NCI-H128 (cell line): Measurements from ENCODE around the gene UNG.

Source experiments
- DNase-seq: peaks from one replicate; lab custom pipeline; 2025; ENCODE audit not compliant: unreplicated experiment; lab: John Stamatoyannopoulos, UW

The UNG gene

GRCh38 chr12:109154451-109155438 is 57.3 kb downstream of the UNG start:
- DNase-seq: peak; percentile 60

DNA sequence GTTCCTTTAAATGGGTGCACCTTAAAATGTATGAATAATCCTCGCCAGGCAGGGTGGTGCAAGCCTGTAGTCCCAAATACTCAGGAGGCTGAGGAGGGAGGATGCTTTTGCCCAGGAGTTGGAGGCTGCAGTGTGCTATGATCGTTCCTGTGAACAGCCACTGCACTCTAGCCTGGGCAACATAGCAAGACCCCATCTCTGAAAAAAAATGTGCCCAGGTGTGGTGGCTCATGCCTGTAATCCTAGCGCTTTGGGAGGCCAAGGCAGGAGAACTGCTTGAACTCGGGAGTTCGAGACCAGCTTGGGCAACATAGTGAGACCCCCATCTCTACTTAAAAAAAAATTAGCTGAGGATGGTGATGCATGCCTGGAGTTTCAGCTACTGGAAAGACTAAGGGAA is 58.6 kb downstream of the UNG start:
- no peak for DNase-seq

GRCh38 chr12:109156586-109156985 is 59.2 kb downstream of the UNG start:
- DNase-seq: no peak

DNA sequence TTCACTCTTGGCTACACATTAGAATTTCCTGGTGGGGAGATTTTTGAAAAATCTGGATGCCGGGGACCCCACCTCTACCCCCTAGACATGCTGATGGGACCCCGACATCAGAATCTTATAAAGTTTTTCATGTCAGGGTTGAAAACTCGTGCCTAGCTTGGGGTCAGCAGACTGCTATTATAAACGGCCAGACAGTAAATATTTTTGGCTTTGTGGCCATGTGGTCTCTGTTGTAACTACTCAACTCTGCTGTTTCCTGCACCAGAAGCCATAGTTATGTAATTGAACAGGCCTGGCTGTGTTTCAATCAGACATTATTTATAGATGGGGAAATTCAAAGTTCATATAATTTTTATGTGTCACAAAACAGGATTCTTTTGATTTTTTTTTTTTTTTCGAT is 60.6 kb downstream of the UNG start:
- no peak for DNase-seq

- no peak for DNase-seq
These were observed 63.0 kb downstream of the UNG start for GRCh38 chr12:109160433-109160832.
